DND-41 (cell line): ENCODE data around the gene ACVRL1.

Experiments
- ATAC-seq: fragments of 200-7000 bp; cut with Tn5 transposase; 3 replicates; pipeline ENCODE4 v1.9.1; 2021; ENCODE audit warnings: low read depth; ENCODE audit not compliant: insufficient read depth
- DNase-seq: peaks from one replicate; pipeline ENCODE4 v3.0.0-alpha.2; 2020
- H2AFZ ChIP-seq: 2 replicates; pipeline ENCODE4 v1.6.0; 2012; ENCODE audit warnings: low read depth, low read length
- H3K27ac ChIP-seq: 2 replicates; pipeline ENCODE4 v1.5.1; 2012; ENCODE audit warnings: low read length, inconsistent platforms
- H3K27me3 ChIP-seq: fragments of 200-600 bp; sonication (generic); 2 replicates; pipeline ENCODE4 v1.6.0; 2012; ENCODE audit warnings: low read length, mild to moderate bottlenecking, inconsistent platforms; ENCODE audit not compliant: insufficient read depth, poor library complexity
- H3K36me3 ChIP-seq: 2 replicates; pipeline ENCODE4 v1.5.1; 2012; ENCODE audit warnings: low read length, inconsistent platforms; ENCODE audit not compliant: insufficient read depth
- H3K4me1 ChIP-seq: 2 replicates; pipeline ENCODE4 v1.5.1; 2012; ENCODE audit warnings: mild to moderate bottlenecking, low read length; ENCODE audit not compliant: insufficient read depth
- H3K4me2 ChIP-seq: 2 replicates; pipeline ENCODE4 v1.6.0; 2012; ENCODE audit warnings: mild to moderate bottlenecking, moderate library complexity, low read length, inconsistent platforms; ENCODE audit not compliant: insufficient read depth
- H3K4me3 ChIP-seq, 2 experiments: fragments of 200-600 bp in 1 of 2; shearing (Covaris generic) in 1 of 2; 2 replicates each; pipeline ENCODE4 v1.5.1; 2012 to 2016; ENCODE audit warnings: inconsistent platforms in 2 of 2, low read length in 2 of 2, mild to moderate bottlenecking in 2 of 2, low read depth in 1 of 2, moderate library complexity in 1 of 2
- H3K79me2 ChIP-seq: 2 replicates; pipeline ENCODE4 v1.6.0; 2012; ENCODE audit warnings: low read length, inconsistent platforms; ENCODE audit not compliant: insufficient read depth
- H3K9ac ChIP-seq: 2 replicates; pipeline ENCODE4 v1.6.0; 2012; ENCODE audit warnings: low read depth, mild to moderate bottlenecking, inconsistent platforms, low read length, moderate library complexity
- H3K9me3 ChIP-seq: 2 replicates; pipeline ENCODE4 v1.5.1; 2012; ENCODE audit warnings: low read length, moderate library complexity, mild to moderate bottlenecking, inconsistent platforms; ENCODE audit not compliant: insufficient read depth, severe bottlenecking
- H4K20me1 ChIP-seq: 2 replicates; pipeline ENCODE4 v1.6.0; 2012; ENCODE audit warnings: low read length; ENCODE audit not compliant: insufficient read depth
- CTCF ChIP-seq: IDR thresholded peaks from 2 replicates; pipeline ENCODE4 v1.5.1; 2012; ENCODE audit warnings: borderline replicate concordance, low read length, moderate library complexity, mild to moderate bottlenecking; ENCODE audit not compliant: poor library complexity, severe bottlenecking; ENCODE audit errors: extremely low read depth
- EZH2 ChIP-seq: IDR thresholded peaks from 3 replicates; pipeline ENCODE4 v1.6.1; 2012; ENCODE audit warnings: borderline replicate concordance, low read depth, mild to moderate bottlenecking, moderate library complexity, low read length, inconsistent platforms; ENCODE audit not compliant: severe bottlenecking

Gene ACVRL1

GRCh38 chr12:51879102-51879501, 28.2 kb upstream of the ACVRL1 start:
- no peak overlapping the region for H3K4me3 ChIP-seq
- H3K9me3 ChIP-seq, result no peaks in the 10 kb centered on the region
- no peaks in the 10 kb centered on the region for H3K79me2 ChIP-seq
- H3K27ac ChIP-seq, result no peak overlapping the region
- H2AFZ ChIP-seq, result no peak overlapping the region
- no peak overlapping the region for H3K4me2 ChIP-seq
- H4K20me1 ChIP-seq, result no peaks in the 10 kb centered on the region
- no peak overlapping the region for H3K9ac ChIP-seq
- DNase-seq, result no peak
- no peaks in the 10 kb centered on the region for H3K36me3 ChIP-seq
- no peaks in the 10 kb centered on the region for H3K27me3 ChIP-seq
- ATAC-seq, result no peak
- H3K4me1 ChIP-seq, result no peaks in the 10 kb centered on the region
- TF ChIP-seq CTCF, result no peak
- TF ChIP-seq EZH2, result no peak

GRCh38 chr12:51883295-51883694, 24.0 kb upstream of the ACVRL1 start:
- peaks cover 11% of the 10 kb centered on the region for H3K4me1 ChIP-seq
- H4K20me1 ChIP-seq, result no peaks in the 10 kb centered on the region
- no peak overlapping the region for H3K4me2 ChIP-seq
- H3K9ac ChIP-seq, result no peak overlapping the region
- no peak for ATAC-seq
- H3K36me3 ChIP-seq, result no peaks in the 10 kb centered on the region
- H3K4me3 ChIP-seq, result no peak overlapping the region
- 0 out of 2 replicates have a peak overlapping the region, but pooled peaks have one; percentile 3 for H2AFZ ChIP-seq
- no peaks in the 10 kb centered on the region for H3K27me3 ChIP-seq
- TF ChIP-seq CTCF (no peak), EZH2 (no peak)
- H3K9me3 ChIP-seq, result peaks cover 1% of the 10 kb centered on the region
- no peak for DNase-seq
- no peaks in the 10 kb centered on the region for H3K79me2 ChIP-seq
- no peak overlapping the region for H3K27ac ChIP-seq

- H3K79me2 ChIP-seq, result no peaks in the 10 kb centered on the region
- no peak for DNase-seq
- no peak overlapping the region for H3K4me3 ChIP-seq
- H3K4me1 ChIP-seq, result peaks cover 11% of the 10 kb centered on the region
- ATAC-seq, result no peak
- H3K9me3 ChIP-seq, result peaks cover 1% of the 10 kb centered on the region
- H3K4me2 ChIP-seq, result no peak overlapping the region
- H2AFZ ChIP-seq, result no peak overlapping the region
- H3K9ac ChIP-seq, result no peak overlapping the region
- no peak overlapping the region for H3K27ac ChIP-seq
- H4K20me1 ChIP-seq, result no peaks in the 10 kb centered on the region
- H3K36me3 ChIP-seq, result no peaks in the 10 kb centered on the region
- no peaks in the 10 kb centered on the region for H3K27me3 ChIP-seq
- TF ChIP-seq CTCF (no peak), EZH2 (no peak)
These were observed 23.2 kb upstream of the ACVRL1 start for GRCh38 chr12:51883998-51884675.
